IMR-90 (cell line): ENCODE data around the gene HES1.

Source experiments
- CEBPB ChIP-seq: IDR thresholded peaks from 2 replicates; pipeline ENCODE4 v1.6.1; 2012; ENCODE audit warnings: low read depth, low read length, improper control_type of control experiment
- CTCF ChIP-seq: conservative IDR thresholded peaks from 2 replicates; pipeline ENCODE4 v1.5.1; 2012; ENCODE audit warnings: mild to moderate bottlenecking, low read depth, low read length, improper control_type of control experiment
- FOS ChIP-seq: fragments of 150-350 bp; IDR thresholded peaks from 2 replicates; pipeline ENCODE4 v1.6.1; 2016; ENCODE audit warnings: low read depth, low read length
- MAFK ChIP-seq: IDR thresholded peaks from 2 replicates; pipeline ENCODE4 v1.6.1; 2012; ENCODE audit warnings: low read depth, low read length, improper control_type of control experiment
- MAZ ChIP-seq: IDR thresholded peaks from 2 replicates; pipeline ENCODE4 v1.6.1; 2012; ENCODE audit warnings: low read depth, mild to moderate bottlenecking, low read length, improper control_type of control experiment, moderate library complexity, borderline replicate concordance
- POLR2A ChIP-seq: IDR thresholded peaks from 2 replicates; pipeline ENCODE4 v1.6.1; 2012; ENCODE audit warnings: mild to moderate bottlenecking, low read depth, low read length
- RAD21 ChIP-seq: IDR thresholded peaks from 2 replicates; pipeline ENCODE4 v1.6.1; 2012; ENCODE audit warnings: low read length, improper control_type of control experiment
- RCOR1 ChIP-seq: IDR thresholded peaks from 2 replicates; pipeline ENCODE4 v1.6.1; 2012; ENCODE audit warnings: mild to moderate bottlenecking, low read length, improper control_type of control experiment; ENCODE audit not compliant: insufficient replicate concordance
- RFX5 ChIP-seq: IDR thresholded peaks from 2 replicates; pipeline ENCODE4 v1.8.0; 2012; ENCODE audit warnings: low read depth, mild to moderate bottlenecking, low read length, moderate library complexity
- USF2 ChIP-seq: fragments of 150-350 bp; IDR thresholded peaks from 2 replicates; pipeline ENCODE4 v1.6.1; 2017; ENCODE audit warnings: mild to moderate bottlenecking, antibody characterized with exemption, low read length, low read depth

- TF ChIP-seq RAD21 (no peak), POLR2A (no peak), MAZ (no peak), CTCF (no peak), CEBPB (no peak), RFX5 (no peak), RCOR1 (no peak), FOS (no peak), MAFK (no peak), USF2 (no peak)
These were observed 27.7 kb downstream of the HES1 start for GRCh38 chr3:194163697-194164096.
